SK-N-SH (cell line): ENCODE data around the gene TSHZ2.

ENCODE experiments used
- CTCF ChIP-seq: fragments of 200-600 bp; sonication (generic); IDR thresholded peaks from 2 replicates; pipeline ENCODE4 v1.6.1; 2017; ENCODE audit warnings: antibody characterized with exemption, mild to moderate bottlenecking, moderate library complexity
- EZH2phosphoT487 ChIP-seq: fragments of 200-600 bp; sonication (generic); IDR thresholded peaks from 2 replicates; pipeline ENCODE4 v1.6.1; 2017; ENCODE audit warnings: low read depth, mixed run types, mild to moderate bottlenecking, antibody characterized with exemption, moderate library complexity, borderline replicate concordance
- GABPA ChIP-seq: IDR thresholded peaks from 2 replicates; pipeline ENCODE4 v1.4.0; 2012; ENCODE audit warnings: low read depth, mild to moderate bottlenecking
- MXI1 ChIP-seq: IDR thresholded peaks from 2 replicates; pipeline ENCODE4 v1.6.1; 2012; ENCODE audit warnings: mild to moderate bottlenecking, low read depth, low read length, improper control_type of control experiment
- RAD21 ChIP-seq: IDR thresholded peaks from 2 replicates; pipeline ENCODE4 v1.6.1; 2012; ENCODE audit warnings: mild to moderate bottlenecking, low read length

GRCh38 chr20:53359425-53359824 lies 387.3 kb downstream of the TSHZ2 start:
- no peak for TF ChIP-seq GABPA
- TF ChIP-seq CTCF = no peak
- no peak for TF ChIP-seq EZH2phosphoT487
- TF ChIP-seq RAD21 = no peak
- no peak for TF ChIP-seq MXI1
